ENCODE data around the gene EDNRA.

Gene EDNRA

GRCh38 chr4:147589586-147589985, 108.7 kb downstream of the EDNRA start:
- Histone ChIP-seq H3K9ac (ENCODE audit: low read depth, low read length) (no peak overlapping the region), H3K4me3 (ENCODE audit: low read length) (no peak overlapping the region), H3K27ac (ENCODE audit: low read depth, low read length) (no peak overlapping the region), H3K36me3 (ENCODE audit: insufficient read depth, low read length) (no peaks in the 10 kb centered on the region), H3K4me1 (ENCODE audit: insufficient read depth, low read length) (peaks cover 20% of the 10 kb centered on the region), H3K9me3 (ENCODE audit: insufficient read depth, low read depth, low read length) (0 out of 2 replicates have a peak, but pooled peaks cover 5% of the 10 kb centered on the region), H3K27me3 (ENCODE audit: insufficient read depth, low read length) (no peaks in the 10 kb centered on the region)
- WGBS: 75% methylated on average over 1 of the region's 1 CpG

- no peak overlapping the region for H3K4me3 ChIP-seq (ENCODE audit: low read length)
- no peaks in the 10 kb centered on the region for H3K27me3 ChIP-seq (ENCODE audit: insufficient read depth, low read length)
Measured at GRCh38 chr4:147590249-147590920, 109.5 kb downstream of the EDNRA start.

GRCh38 chr4:147591106-147591505, 110.2 kb downstream of the EDNRA start:
- no peak overlapping the region for H3K9ac ChIP-seq (ENCODE audit: low read depth, low read length)
- H3K36me3 ChIP-seq (ENCODE audit: insufficient read depth, low read length): no peaks in the 10 kb centered on the region
- H3K27me3 ChIP-seq (ENCODE audit: insufficient read depth, low read length): no peaks in the 10 kb centered on the region
- H3K27ac ChIP-seq (ENCODE audit: low read depth, low read length): no peak overlapping the region
- H3K9me3 ChIP-seq (ENCODE audit: insufficient read depth, low read depth, low read length): no peaks in the 10 kb centered on the region
- H3K4me1 ChIP-seq (ENCODE audit: insufficient read depth, low read length): peaks cover 20% of the 10 kb centered on the region
- H3K4me3 ChIP-seq (ENCODE audit: low read length): no peak overlapping the region

More at GRCh38 chr4:147590249-147590920, 109.5 kb downstream of the EDNRA start:
- Histone ChIP-seq H3K4me1 (ENCODE audit: insufficient read depth, low read length) (peaks cover 20% of the 10 kb centered on the region), H3K9ac (ENCODE audit: low read depth, low read length) (no peak overlapping the region), H3K36me3 (ENCODE audit: insufficient read depth, low read length) (no peaks in the 10 kb centered on the region), H3K9me3 (ENCODE audit: insufficient read depth, low read depth, low read length) (0 out of 2 replicates have a peak, but pooled peaks cover 4% of the 10 kb centered on the region), H3K27ac (ENCODE audit: low read depth, low read length) (no peak overlapping the region)
- 64% methylated on average over 10 of the region's 12 CpGs for WGBS

- Histone ChIP-seq H3K36me3 (ENCODE audit: insufficient read depth, low read length) (no peaks in the 10 kb centered on the region), H3K4me1 (ENCODE audit: insufficient read depth, low read length) (peaks cover 10% of the 10 kb centered on the region), H3K9ac (ENCODE audit: low read depth, low read length) (no peak overlapping the region), H3K9me3 (ENCODE audit: insufficient read depth, low read depth, low read length) (no peaks in the 10 kb centered on the region), H3K27ac (ENCODE audit: low read depth, low read length) (no peak overlapping the region), H3K4me3 (ENCODE audit: low read length) (no peak overlapping the region), H3K27me3 (ENCODE audit: insufficient read depth, low read length) (no peaks in the 10 kb centered on the region)
- WGBS: 85% methylated on average over 5 of the region's 5 CpGs
Measured at GRCh38 chr4:147594107-147594506, 113.2 kb downstream of the EDNRA start.
